ENCODE measurements around the gene PLD5.

GRCh38 chr1:242432491-242433095 lies 91.9 kb downstream of the PLD5 start:
- TF ChIP-seq CTCF (IDR thresholded peaks at IDR 0.05; ENCODE audit: low read depth, low read length, poor library complexity, severe bottlenecking) (no peak), EZH2phosphoT487 (IDR thresholded peaks at IDR 0.05; ENCODE audit: borderline replicate concordance, low read length) (no peak)

Data from DOHH2 (cell line).